GM12891 (cell line): Measurements from ENCODE around the gene TANC1.

ENCODE experiments used
- POLR2A ChIP-seq: IDR thresholded peaks from 2 replicates; pipeline ENCODE4 v1.6.1; 2011; ENCODE audit warnings: low read depth, low read length, control low read depth
- POLR2AphosphoS5 ChIP-seq: IDR thresholded peaks from 2 replicates; pipeline ENCODE4 v1.6.1; 2011; ENCODE audit warnings: low read depth, low read length, control low read depth

DNA sequence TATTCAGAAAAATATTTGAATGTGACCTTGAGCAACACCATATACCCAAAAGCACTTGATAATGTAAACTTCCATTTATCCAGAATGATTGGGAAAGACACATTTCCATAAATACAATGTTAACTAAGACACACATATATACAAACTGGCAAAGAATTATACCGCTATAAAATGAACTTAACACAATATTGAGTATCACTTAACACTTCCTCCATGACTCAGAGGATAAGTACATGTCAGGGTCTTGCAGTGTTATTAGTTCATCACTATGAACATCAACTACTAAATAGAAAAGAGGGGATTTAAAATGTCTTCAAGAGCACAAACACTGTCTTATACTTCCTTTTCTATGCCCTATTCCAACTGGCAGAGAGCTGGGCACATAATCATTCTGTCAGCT lies 299.5 kb downstream of the TANC1 start:
- TF ChIP-seq POLR2A (no peak), POLR2AphosphoS5 (no peak)
